Activated gamma-delta T cell treated with anti-CD3 and anti-CD28 coated beads, Interleukin-2, amount 50 U/mL, for 16 hours (primary cell): Measurements from ENCODE around the gene NECAB2.

Experiments used
- DNase-seq: peaks from one replicate; pipeline ENCODE4 v3.0.0-alpha.2; 2020; ENCODE audit warnings: low read depth

NECAB2 gene

GRCh38 chr16:83967091-83967490 is 953 bp upstream of the NECAB2 start:
- no peak for DNase-seq

DNA sequence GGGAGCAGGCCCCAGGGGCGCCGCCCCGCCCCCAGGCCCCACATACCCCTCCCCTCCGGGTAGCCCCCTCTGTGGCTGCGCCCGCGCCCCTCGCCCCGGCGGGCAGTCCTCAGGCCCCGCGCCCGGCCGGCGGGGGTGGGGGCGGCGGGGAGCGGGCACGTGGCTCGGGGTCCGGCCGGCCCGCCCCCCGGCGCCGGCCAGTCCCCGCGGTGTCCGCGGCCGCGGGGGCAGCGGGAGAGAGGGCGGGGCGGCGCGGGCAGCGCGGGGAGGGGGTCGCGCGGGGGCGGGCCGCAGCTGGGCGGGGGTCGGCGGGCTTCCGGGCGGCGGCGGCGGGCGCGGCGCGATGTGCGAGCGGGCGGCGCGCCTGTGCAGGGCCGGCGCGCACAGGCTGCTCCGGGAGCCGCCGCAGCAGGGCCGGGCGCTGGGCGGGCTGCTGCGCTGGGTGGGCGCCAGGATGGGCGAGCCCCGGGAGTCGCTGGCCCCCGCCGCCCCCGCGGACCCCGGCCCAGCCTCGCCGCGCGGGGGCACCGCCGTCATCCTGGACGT is 335 bp downstream of the NECAB2 start:
- DNase-seq, result no peak

DNA sequence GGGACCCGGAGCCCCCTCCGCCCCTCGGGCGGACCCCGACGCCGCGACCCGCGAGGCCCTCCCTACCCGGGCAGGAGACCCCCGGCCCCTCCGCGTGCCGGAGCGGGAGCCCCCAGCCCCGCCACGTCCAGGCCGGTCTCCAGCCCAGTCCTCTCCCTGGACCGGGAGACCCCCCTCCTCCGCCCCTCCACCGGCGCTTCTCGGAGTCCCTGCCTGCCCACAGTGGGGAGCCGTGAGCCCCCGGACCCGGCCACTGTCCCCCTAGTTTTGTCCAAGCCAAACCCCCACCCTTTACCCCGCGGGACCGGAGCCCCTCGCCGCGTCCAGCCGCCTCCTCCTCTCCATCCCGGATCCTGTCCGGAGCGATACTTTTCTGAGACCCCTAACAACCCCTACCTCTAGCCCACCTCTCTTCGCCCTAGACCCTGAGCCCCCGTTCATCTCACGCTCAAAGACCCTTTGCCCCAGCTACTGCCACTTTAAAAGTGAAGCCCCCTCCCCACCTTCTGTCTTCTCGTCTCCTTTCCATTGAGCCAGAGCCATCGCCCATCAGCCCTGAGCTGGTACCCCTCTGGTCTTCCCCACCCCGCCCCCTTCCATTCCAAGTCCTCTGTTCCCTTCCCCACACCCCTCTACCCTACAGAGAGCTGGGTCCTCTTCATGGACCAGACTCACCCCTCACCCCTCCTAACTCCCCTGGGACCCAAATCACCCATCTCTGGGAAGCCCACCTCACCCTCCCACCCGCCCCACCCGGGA is 1.0 kb downstream of the NECAB2 start:
- DNase-seq, result no peak

- no peak for DNase-seq
Measured at GRCh38 chr16:83969771-83970429, 1.9 kb downstream of the NECAB2 start.

- no peak for DNase-seq
Measured at GRCh38 chr16:83970430-83970815, 2.4 kb downstream of the NECAB2 start.

DNA sequence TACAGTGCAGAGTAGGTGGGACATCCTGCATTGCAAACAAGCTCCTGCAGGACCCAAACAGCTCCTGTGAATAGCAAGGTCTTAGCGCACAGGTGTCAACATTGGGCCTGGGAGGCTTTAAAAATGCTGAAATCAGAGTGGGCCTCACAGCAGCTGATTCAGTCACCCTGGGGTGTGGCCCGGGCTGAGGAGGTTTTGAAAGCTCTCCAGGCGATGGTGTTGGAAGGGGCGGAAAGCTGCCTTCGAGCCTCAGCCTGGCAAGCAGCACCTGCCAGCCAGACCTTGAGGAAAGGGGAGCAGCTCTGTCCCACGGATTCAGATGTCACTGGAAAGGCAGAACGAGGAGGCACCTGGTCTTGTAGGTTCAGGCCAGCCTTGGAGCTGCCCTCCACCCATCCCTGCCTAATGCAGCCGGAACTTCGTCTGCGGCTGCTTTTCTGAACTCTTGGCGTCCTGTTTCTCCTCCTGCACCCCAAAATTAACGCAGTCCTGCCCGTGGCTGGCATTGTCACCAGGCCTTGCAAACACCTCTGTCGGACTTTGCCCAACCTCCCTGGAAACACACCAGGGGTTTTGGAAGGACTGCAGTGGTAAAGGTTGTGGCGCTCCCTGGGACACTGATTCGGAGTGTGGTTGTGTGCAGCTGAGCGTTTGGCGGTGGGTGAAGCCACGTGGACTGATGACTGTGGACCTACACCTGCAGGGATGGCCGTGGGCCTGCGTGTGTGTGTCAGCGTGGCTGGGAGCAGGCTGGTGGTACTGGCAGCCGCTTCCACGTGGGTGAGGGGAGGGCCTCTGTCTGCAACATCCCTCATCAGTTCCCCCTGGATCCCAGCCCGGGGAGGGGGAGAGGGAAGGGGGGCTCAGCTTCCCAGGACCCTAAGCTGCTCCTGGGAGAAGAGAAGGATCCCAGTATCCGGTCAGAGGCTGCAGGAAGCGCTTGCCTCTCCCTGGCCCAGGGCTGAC is 3.4 kb downstream of the NECAB2 start:
- no peak for DNase-seq

DNA sequence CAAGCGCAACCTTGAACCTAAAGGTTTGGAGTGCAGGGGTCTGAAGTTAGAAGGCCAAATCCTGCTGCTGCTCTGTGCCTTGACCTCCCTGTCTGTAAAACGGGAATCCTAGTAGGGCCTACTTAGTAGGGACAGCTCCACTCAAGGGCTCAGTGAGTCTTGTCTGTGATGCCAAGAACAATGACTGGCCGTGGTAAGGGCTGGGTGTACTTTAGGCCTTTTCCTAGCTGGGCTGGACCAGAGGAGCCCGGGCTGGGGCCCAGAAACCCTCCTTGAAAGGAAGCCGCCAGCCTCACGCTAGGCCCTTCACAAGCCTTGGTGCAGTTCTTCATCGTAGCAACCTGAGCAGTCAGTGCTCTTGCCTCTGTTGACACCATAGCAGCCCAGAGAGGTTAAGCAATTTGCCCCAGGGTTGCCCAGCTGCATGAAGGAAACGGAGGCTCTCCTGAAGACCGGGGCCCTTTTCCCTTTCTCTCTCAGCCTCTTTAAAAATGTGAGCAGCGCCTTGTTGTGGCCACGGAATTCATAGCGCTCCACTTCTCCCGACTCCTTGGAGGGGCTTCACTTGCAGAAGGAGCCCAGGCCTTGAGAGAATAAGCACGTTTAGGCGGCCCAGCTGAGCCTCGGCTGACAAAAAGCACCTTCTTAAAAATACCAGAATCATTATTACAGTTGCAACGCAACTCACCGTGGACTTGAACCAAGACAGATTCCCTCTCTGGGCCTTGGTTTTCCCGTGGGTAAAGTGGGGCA is 4.4 kb downstream of the NECAB2 start:
- DNase-seq, result no peak

- no peak for DNase-seq
Measured at GRCh38 chr16:83973077-83973476, 5.0 kb downstream of the NECAB2 start.

GRCh38 chr16:83973581-83974385 is 5.7 kb downstream of the NECAB2 start:
- no peak for DNase-seq

- DNase-seq, result no peak
Measured at GRCh38 chr16:83974475-83974874, 6.4 kb downstream of the NECAB2 start.

- no peak for DNase-seq
Measured at GRCh38 chr16:83975590-83976260, 7.7 kb downstream of the NECAB2 start.

DNA sequence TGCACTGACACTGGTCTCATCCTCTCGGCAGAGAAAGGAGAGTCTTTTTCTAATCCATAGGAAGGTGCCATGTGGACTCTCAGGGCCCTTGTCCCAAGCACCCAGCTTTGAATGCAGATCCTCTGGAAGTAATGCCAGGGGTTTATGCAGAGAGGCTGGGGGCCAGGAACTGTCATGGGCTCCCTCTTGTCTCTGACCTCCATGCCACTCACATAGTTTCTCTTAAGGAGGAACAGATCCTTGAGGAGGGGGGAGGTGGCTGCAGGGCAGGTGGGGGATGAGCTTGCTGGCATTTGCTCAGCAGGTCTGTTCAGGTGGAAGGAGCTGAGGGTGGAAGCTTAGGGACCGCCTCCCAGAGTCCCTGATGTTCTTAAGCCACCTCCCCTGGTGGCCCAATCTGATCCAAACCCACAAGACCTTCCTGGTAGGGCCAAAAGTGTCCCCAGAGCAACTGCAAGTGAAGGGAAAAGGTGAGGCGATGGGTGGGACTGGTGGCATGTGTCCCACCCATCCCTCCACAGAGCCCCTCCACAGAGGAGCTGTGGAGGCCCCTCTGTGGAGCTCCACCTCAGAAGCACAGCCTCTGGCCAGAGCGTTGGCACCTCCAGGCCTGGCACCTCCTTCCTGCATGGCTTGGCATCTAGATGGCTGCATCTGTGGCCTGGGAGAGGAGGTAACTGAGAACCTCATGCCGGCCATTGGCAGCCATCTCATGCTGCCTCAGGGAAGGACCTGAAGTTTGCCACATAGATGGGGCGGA is 9.2 kb downstream of the NECAB2 start:
- no peak for DNase-seq

DNA sequence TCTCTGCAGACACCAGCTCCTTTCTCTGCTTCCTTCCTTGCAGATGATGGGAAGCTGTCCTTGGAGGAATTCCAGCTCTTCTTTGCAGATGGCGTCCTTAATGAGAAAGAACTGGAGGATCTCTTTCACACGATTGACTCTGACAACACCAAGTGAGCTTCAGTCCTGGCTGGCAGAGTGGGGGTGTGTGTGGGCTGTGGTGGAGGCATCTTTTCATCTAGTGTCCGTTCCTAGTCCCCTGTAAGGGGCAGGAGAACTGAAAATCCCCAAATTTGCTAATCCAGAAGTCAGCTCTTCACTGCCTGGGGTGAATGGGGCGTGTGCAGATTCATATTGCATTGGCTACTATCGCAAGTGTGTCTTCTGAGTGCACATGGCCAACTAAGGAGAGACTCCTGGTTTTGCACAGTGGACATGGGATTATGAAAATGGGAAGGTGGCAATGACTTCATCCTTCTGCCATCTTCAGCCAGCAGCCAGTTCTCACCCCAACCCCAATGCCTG is 10.4 kb downstream of the NECAB2 start:
- DNase-seq, result no peak

GRCh38 chr16:83979441-83979840 is 11.4 kb downstream of the NECAB2 start:
- DNase-seq, result no peak

GRCh38 chr16:83980794-83981193 is 12.8 kb downstream of the NECAB2 start:
- DNase-seq, result no peak

- no peak for DNase-seq
Measured at GRCh38 chr16:83981799-83982198, 13.8 kb downstream of the NECAB2 start.

DNA sequence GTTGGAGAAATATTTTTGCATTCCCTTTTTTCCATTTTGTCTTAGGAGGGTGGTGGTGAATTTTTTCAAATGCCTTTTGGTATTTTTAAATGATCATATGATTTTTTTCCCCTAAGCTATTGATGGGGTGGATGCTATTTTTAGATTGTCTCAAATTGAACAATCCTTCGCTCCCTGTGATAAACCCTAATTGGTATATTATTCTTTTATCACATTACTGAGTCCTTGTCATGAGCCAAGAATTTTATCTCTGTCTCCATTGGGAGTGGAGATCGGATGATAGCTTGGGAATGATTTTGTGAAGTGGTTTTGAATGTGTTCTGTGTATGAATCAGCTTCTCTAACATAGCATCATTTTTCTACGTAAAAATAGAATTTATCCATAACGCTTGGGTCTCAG is 15.4 kb downstream of the NECAB2 start:
- no peak for DNase-seq

DNA sequence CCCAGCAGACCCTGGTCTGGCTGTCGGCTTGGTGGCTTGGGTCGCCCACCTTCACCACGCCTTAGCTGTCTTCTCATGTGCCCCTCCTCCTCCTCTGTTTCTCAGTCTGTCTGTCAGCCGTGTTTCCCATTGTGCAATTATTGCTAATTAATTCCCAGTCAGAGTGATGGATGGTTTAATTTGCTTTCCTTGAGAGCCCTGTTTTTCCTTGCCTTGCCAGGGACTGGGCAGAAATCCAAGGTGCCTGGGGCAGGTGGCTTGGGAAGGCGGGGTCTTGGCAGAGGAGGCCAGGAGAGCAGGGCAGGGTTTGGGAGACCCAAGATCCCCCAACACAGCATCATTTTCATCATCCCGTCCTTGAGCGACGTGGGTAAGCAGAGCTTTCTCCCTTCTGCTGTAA is 21.3 kb downstream of the NECAB2 start:
- no peak for DNase-seq

GRCh38 chr16:83990492-83990891 is 22.4 kb downstream of the NECAB2 start:
- DNase-seq, result no peak
